Measurements from ENCODE around the gene C22orf31. TPM values are rescaled to one million over a fixed set of nuclear protein-coding genes. Genes with fewer than 3 reads are reported as not detected.

C22orf31 gene
- total RNA-seq, 4 donors from 2014 or later, result not detected

GRCh38 chr22:29009148-29009547 lies 52.5 kb downstream of the C22orf31 start:
- no peak overlapping the region for H3K4me3 ChIP-seq
- TF ChIP-seq CTCF (IDR thresholded peaks at IDR 0.05) (no peak), EP300 (IDR thresholded peaks at IDR 0.05) (no peak), POLR2A (IDR thresholded peaks at IDR 0.05) (no peak)
- H3K27ac ChIP-seq, result no peak overlapping the region
- no peaks in the 10 kb centered on the region for H3K36me3 ChIP-seq
- WGBS, 2 donors, result 93 to 95% methylated on average over 5 of the region's 5 CpGs
- H3K27me3 ChIP-seq, result no peaks in the 10 kb centered on the region
- H3K4me1 ChIP-seq, result peaks cover 0 to 31% (median 9%) of the 10 kb centered on the region in 4 donors
- DNase-seq (ENCODE audit: low spot score in 2 of 2), result no peak
- no peaks in the 10 kb centered on the region for H3K9me3 ChIP-seq

Other genes with a start within 250 kb of the C22orf31 start
- gene ZNRF3, start 178.3 kb downstream of the C22orf31 start, total RNA-seq, result 10 to 100 TPM; 18.0 to 37.9 (median 23.5) TPM
- 10 to 100 TPM in 3 of 4 donors, 1 to 10 TPM in 1; 5.4 to 15.1 (median 12.9) TPM for gene KREMEN1, start 11.2 kb upstream of the C22orf31 start, total RNA-seq
- gene EMID1, start 144.1 kb upstream of the C22orf31 start, total RNA-seq, result 1 to 10 TPM; 1.0 to 9.9 (median 3.0) TPM
- gene RHBDD3, start 206.2 kb upstream of the C22orf31 start, total RNA-seq, result 10 to 100 TPM; 14.4 to 43.5 (median 32.6) TPM
- gene EWSR1, start 206.4 kb upstream of the C22orf31 start, total RNA-seq, result 100 to 1,000 TPM; 174 to 211 (median 188) TPM
- gene GAS2L1, start 244.8 kb upstream of the C22orf31 start, total RNA-seq, result 10 to 100 TPM; 30.3 to 43.5 (median 35.1) TPM